Jurkat, Clone E6-1 (cell line): Measurements from ENCODE around the gene LMF1.
A peak's percentile ranks its signal among the peaks of the same experiment; 100 is the strongest.
"Not testable (repeated sequence)": the region's sequence is repeated elsewhere in the genome, so short reads cannot be mapped to it uniquely, and the experiment has no call there.

Source experiments
- DNase-seq: peaks from one replicate; pipeline ENCODE4 v3.0.0-alpha.2; 2011; ENCODE audit warnings: low read depth, low spot score
- H3K4me3 ChIP-seq: 2 replicates; pipeline ENCODE4 v1.5.1; 2011; ENCODE audit warnings: mild to moderate bottlenecking, low read length, control low read depth, moderate library complexity

The LMF1 gene

DNA sequence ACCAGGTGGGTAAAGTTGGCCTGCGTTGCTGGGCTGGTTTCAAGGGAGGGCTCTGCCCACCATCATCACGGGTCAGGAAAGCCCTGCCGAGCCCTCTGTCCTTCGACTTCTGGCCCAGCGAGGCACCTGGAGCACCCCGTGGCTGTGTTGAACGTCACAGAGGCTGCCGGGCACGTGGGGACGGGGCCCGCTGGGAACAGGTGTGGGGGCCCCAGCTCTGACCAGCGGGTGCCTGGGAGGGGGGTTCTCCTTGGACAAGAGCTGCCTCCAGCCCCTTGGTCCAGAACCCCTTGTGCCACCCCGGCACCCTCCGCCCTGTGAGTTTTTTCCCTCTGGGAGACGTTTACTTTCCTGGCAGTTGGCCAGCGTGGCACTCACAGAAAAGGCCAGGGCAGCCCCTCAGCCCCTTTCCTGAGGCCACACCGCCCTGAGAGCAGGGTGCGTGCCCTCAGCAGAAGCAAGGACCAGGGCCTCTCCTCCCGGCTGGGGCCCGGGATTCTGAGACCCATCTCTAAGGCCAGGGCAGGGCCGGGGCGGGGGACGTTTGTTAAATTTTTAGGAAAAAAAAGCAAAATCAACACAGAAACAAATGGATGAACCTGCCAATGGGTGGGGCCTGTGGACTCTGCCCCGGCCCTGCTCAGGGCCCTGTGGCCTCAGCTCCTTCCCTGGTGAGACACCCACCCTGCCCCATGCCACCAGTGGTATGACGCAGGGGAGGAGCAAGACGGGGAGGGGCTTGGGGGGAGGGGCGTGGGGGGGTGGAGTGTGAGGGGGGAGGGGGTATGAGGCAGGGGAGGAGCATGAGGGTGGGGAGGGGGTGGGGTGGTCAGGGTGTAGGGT is 139.0 kb downstream of the LMF1 start:
- DNase-seq, result no peak
- no peak overlapping the region for H3K4me3 ChIP-seq

DNA sequence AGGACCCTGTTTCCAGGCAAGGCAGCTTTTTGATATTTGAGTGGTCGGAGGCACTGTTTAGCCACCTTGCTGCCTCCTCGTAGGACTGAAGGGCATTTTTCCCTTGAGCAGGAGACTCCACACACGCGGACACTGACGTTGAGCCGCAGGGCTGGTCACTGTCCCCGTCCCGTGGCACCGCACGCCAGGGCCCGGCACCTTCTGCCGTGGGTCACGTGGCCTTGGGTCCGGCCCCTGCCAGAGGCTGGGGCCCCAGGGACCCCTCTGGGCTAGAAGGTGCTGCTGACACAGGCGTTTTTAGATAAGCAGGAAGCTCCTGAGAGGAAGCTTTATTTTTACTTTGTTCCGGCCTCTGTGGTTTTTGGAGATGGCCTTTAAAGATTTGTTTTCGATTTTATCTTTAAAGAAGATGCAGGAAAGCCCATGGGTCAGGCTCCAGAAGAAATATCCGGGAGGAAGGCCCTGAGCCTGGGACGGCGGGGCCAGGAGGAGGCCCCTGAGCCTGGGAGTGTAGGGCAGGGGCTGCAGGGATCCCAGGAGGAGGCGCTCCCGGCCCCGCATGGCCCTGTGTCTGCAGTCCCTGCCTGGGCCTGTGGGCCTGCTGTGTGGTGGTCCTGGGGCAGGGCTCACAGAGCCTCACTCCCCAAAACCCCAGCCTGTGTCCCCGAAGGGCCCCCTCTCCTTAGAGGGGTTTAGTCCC is 139.8 kb downstream of the LMF1 start:
- no peak for DNase-seq

DNA sequence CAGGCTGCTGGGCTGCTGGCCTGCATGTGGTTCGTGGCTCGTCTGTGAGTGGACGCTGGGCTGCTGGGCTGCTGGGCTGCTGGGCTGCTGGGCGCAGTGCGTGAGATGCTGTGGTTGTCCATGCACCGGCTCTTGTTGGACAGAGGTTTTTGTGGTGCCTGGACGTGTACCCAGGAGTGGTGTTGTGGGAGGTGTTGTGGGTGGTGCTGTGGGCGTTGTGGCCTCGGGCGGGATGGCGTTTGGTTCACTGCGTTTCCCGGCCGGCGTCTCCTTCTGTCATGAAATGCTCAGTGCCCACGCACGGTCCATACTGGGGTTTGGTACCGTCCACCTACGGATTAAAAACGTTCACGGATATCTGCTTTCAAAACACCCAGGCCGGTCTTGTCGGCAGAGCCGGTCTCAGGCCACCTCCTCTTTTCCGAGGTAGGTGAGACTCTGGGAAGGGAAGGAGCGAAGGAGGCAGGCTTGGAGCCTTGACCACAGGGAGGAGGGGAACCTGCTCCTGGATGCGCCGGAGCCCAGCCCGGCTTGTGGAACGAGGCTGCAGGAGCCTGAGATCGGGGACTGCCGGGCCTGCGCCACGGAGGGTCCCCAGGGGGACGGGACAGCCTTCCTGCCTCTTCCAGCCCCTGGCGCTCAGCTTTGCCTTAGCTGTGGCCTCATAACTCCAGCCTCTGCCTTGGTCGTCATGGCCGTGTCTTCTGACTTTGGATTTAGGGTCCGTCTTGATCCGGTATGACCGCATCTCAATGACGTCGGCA is 140.5 kb downstream of the LMF1 start:
- no peak overlapping the region for H3K4me3 ChIP-seq
- DNase-seq, result no peak

More for the DNA sequence above, 139.8 kb downstream of the LMF1 start:
- no peak overlapping the region for H3K4me3 ChIP-seq

DNA sequence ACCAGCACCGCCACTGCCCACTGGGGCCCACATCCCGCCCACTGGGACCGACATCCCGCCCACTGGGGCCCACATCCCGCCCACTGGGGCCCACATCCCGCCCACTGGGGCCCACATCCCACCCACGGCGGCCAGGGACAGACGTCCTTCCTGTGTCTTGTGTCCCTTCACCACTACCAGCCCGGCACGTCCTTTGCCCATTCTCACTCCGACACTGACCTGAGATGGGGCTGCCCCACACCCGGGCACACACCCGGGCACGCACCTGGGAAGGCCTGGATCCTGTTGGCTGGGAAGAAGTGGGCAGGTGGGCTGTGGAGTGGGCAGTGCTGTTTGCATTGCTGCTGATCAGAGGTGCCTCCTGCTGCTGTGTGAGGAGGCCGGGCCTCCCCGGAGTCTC is 141.9 kb downstream of the LMF1 start:
- no peak overlapping the region for H3K4me3 ChIP-seq
- no peak for DNase-seq

DNA sequence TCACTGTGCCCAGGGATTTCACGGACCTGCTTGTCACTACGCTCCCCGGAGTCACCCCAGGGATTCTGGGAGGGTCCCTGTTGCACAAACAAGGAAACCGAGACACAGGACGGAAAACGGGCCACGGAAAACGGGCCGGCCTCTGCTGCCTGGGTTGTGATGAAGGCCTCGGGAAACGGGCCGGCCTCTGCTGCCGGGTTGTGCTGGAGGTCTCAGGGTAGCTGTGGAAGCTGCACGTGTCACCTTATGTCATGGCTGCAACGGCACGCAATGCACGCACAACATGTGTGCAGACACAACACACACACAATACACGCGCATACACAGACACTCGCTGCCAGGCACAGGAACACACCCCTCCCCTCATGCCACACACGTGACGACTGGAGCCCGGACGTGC is 143.3 kb downstream of the LMF1 start:
- no peak overlapping the region for H3K4me3 ChIP-seq
- no peak for DNase-seq

DNA sequence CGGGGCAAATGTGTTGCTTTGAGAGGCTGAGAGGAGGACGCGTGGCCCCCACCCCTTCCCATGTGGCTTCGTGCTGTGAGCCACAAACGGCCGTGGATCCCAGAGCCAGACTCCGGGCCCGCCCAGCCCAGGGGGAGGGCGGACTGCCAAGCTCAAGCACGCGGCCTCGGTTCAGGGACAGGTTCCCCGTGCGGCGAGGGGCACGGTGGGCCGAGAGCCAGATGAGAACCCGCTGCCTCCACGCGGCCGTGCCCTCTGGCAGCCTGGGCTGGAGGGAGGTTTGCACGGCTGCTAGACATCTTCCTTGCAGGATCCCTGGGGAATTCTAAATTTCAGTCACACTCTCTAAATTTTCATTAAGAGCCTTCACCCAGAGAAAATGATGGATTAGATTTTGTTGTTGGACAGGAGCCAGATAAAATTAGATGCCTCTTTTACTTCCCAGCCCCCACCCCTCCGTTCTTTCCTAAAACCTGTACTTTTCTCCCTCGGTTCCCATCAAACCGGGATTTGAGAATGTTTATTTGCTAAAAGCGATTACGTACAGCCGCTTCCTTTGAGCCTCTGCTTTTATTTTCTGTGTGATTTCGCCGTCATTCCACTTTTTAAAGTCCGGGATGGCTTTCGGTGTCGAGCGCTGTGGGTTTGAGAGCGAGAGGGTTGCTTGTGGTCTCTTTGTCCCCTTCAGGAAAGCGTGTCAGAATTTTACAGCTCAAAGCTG is 145.3 kb downstream of the LMF1 start:
- H3K4me3 ChIP-seq, result peak overlapping the region; percentile 5; the same call in 1 of the 2 replicates
- no peak for DNase-seq

DNA sequence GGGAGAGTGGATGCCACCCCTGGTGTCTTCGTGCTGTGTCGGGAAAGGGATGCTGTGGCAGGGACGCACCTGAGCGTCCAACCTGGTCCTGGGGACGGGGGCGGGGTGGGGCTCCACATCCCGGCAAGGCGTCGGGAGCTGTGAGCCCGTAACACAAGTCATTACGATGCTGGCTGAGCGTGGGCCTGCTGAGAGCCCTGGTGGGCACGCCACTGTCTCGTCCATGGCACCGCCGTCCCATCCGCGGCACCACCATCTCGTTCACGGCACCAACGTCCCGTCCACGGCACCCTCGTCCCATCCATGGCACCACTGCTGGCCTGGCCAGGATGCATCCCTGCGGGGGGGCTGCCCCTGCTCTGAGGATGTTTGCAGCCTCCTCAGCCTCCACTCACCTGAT is 146.2 kb downstream of the LMF1 start:
- no peak overlapping the region for H3K4me3 ChIP-seq
- DNase-seq, result no peak

DNA sequence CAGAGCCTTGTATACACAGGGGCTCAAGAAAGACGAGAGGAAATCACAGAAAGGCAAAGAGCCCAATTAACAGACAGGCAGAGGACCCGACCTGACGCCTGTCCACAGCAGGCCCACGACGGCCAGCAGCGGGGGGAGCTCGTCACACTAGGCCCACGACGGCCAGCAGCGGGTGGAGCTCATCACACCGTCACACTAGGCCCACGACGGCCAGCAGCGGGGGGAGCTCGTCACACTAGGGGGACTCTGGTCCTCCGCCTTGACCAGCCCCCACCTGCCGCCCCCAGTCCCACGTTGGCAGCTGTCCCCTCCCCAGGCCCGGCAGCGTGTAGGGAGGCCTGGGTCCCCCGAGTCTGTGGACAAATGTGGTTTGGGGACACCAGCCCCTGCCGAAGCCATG is 146.6 kb downstream of the LMF1 start:
- no peak for DNase-seq
- H3K4me3 ChIP-seq, result no peak overlapping the region

DNA sequence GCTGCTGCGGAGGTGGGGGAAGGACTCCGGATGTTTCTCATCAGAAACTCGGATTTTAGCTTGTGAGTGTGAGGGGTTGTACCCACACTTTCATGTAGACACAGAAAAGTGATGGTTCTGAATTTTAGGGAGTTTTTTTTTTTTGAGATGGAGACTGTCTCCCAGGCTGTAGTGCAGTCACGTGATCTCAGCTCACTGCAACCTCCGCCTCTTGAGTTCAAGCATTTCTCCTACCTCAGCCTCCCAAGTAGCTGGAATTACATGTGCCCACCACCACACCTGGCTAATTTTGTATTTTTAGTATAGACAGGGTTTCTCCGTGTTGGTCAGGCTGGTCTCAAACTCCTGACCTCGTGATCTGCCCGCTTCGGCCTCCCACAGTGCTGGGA is 147.9 kb downstream of the LMF1 start:
- H3K4me3 ChIP-seq, result no peak overlapping the region
- DNase-seq, result no peak

DNA sequence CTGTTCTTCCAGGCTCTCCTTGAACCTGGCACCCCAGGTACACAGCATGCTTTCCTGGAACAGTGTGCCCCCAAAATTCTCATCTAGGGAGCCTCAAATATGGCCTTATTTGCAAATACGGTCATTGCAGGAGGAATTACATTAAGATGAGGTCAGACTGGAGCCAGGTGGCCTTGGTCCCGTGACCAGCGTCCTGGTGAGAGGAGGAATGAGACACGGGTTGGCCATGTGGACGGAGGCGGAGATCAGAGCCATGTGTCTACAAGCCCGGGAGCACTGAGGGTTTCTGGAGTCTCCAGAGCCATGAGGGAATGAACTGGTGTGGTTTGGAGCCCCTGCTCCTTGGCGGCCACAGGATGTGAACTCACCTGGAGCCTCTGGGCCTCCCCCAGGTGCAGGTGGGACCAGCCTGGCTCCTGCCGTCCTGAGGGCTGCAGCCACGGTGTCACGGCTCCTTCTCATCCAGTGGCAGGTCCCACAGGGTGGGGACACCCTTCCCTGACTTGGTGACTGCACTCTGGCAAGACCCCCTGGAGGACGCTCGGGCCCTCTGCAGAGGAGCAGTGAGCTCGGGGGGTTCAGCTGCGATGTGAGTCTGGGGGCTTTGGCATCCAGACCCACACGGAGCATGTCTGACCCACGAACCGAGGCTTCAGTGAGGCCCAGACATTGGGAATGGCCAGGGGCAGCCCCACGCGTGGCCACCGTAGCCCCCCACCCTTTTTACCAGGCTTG is 148.4 kb downstream of the LMF1 start:
- no peak overlapping the region for H3K4me3 ChIP-seq
- DNase-seq, result no peak

DNA sequence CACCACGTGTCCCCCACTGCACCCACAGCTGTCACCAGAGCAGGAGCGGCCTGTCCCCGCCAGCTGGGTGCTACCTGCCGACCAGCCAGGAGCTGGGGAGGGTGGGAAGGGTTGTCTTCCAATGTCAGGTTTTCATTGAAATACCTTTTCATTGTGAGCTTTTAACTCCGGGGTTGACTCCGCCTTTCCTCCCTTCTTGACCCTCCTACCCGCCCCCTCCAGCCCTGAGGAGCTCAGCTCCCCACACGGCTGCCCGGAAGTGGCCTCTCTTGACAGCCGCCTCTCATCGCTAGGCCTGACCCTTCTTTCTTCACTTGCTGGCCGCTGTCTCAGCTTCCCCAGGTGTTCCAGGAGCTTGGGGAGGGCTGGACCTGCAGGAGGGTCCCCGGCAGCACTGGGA is 149.0 kb downstream of the LMF1 start:
- no peak overlapping the region for H3K4me3 ChIP-seq
- no peak for DNase-seq

DNA sequence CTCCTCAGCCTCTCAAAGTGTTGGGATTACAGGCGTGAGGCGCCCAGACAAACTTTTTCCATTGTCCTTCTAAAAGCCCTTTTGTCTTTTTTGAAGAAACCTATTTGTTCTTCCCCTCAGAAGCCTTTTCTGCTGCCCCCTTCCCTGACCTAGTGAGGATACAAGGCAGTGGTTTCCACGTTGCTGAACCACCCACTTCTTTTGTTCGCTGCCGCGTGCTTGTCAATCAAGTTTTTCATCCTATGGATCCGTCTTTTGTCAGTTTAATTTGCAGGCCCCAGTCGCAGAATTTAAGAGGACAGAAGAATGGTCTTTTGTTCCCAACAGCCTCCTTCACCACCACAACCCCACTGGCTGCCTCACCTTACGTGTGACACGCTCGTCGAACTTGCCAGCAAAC is 150.0 kb downstream of the LMF1 start:
- H3K4me3 ChIP-seq, result no peak overlapping the region
- DNase-seq, result no peak

DNA sequence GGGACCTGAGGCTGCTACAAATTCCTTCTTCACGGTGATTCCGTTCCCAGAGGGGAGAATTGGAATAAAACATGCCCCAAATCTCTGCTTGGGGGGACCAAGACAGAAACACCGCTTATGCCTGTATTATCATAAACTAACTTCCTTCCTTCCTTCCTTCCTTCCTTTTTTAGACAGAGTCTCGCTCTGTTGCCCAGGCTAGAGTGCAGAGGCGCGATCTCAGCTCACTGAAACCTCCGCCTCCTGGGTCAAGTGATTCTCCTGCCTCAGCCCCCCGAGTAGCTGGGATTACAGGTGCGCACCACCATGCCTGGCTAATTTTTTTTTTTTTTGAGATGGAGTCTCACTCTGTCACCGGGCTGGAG is 150.8 kb downstream of the LMF1 start:
- H3K4me3 ChIP-seq, result peak overlapping the region; percentile 21; the same call in 1 of the 2 replicates
- DNase-seq, result not testable (repeated sequence)

DNA sequence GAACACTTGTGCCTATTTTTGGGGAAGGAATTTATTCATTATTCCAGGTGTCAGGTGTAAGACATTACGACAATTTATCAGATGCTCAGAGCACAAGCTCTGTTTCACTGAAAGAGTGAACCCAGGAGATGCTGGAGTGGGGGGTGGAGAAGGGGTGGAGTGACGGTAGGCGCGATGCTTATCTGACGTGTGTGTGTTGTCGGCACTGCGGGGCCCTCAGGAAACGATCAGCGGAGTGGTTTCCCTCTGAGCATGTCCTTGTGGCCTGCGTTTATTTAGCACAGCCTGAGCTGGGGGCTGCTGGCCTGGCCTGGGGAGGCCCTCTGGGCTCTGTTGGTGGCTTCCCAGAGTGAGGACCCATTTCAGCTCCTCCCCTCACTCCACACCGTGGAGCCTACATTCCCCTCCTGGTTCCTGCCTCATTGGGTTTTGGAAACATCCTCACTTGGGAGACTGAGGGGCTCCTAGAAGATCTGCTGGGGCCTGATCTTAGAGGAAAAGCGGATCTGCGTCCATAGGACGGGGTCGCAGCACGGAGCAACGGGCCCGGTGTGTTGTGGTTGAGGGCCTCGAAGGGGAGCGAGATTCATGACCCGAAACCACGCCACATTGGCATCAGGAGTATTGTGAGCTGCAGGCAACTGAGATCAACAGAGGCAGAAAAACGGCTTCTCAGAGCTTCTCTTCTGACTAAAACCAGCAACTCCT is 151.3 kb downstream of the LMF1 start:
- H3K4me3 ChIP-seq, result peak overlapping the region; percentile 21
- DNase-seq, result peak; percentile 68

DNA sequence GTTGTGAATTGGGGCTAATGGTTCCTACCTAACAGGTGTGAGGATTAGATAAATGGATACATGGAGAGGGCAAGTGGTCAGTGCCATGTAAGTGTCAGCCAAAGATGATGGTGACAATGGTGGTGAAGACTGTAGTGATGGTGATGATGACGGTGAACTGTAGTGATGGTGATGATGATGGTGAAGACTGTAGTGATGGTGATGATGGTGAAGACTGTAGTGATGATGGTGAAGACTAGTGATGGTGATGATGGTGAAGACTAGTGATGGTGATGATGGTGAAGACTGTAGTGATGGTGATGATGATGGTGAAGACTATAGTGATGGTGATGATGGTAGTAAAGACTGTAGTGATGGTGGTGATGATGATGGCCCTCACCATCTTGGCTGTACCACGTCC is 152.2 kb downstream of the LMF1 start:
- DNase-seq, result no peak
- H3K4me3 ChIP-seq, result no peak overlapping the region

DNA sequence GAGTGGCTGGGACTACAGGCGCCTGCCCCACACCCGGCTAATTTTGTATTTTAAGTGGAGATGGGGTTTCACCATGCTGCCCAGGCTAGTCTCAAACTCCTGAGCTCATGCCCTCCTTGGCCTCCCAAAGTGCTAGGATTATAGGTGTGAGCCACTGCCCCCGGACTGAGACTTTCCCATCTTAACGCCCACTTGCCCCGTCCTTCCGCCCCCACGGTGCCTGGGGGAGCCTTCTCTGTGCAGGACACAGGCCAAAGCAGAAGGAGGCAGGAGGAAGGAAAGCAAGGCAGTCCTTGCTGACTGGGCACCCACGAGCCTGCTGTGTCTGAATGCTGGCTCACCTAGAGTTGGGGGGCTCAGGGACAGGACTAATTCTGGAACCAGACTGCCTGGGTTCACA is 152.7 kb downstream of the LMF1 start:
- no peak for DNase-seq

DNA sequence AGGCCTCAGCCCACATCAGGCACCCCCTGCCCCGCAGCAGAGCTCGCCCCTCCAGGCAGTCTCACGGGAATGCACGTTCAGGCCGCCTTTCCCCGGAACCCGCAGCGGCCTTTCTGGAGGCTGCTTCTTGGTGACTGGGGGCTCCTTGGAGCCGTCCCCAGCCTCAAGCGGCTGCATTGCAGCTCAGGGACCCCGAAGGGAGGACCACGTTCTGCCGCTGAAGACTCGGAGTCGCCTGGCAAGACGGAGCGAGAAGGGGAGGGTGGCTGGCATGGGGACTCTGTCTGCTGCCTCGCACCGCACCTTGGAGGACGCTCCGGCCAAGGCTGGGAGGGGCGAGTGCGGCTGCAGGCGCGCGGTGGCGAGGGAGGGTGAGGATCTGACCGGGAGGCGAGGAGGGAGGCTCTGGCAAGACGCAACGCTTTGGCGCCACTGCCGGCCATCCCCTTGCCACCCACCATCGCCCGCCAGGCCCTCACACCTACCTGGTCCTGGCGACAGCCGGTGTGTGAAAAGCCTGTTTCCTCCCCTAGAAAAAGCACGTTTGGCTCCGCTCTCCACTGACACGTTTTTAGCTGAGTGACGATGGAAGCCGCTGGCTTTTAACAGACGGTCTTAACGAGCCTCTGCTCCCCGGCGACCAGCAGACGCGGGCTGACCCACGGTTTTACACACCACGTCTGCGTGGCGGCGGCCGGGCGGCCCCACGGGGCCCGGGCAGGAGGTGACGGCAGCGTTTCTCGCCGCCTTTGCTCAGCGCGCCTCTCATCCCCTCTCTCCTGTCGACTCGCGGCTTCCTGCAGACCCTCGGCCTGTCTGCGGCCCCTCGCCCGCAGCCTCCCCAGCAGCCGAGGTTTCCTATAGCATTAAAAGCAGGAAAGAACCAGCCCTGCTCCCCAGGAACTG is 153.5 kb downstream of the LMF1 start:
- H3K4me3 ChIP-seq, result no peak overlapping the region

More for the DNA sequence above, 152.7 kb downstream of the LMF1 start:
- no peak overlapping the region for H3K4me3 ChIP-seq

More for the DNA sequence above, 153.5 kb downstream of the LMF1 start:
- no peak for DNase-seq
